KMS-11 (cell line): ENCODE data around the gene SNX14.

Experiments
- H2AFZ ChIP-seq: fragments of 200-600 bp; sonication (generic); 2 replicates; pipeline ENCODE4 v1.6.1; 2016; ENCODE audit warnings: antibody characterized with exemption, mixed run types, low read depth
- H3K27ac ChIP-seq: fragments of 200-600 bp; sonication (generic); 2 replicates; pipeline ENCODE4 v1.6.1; 2016; ENCODE audit warnings: mild to moderate bottlenecking, mixed run types
- H3K27me3 ChIP-seq: fragments of 200-600 bp; sonication (generic); 2 replicates; pipeline ENCODE4 v1.6.1; 2017; ENCODE audit warnings: mild to moderate bottlenecking, low read depth, mixed run types, moderate library complexity; ENCODE audit not compliant: insufficient read depth
- H3K36me3 ChIP-seq: fragments of 200-600 bp; sonication (generic); 2 replicates; pipeline ENCODE4 v1.6.1; 2017; ENCODE audit warnings: mild to moderate bottlenecking, mixed run types; ENCODE audit not compliant: insufficient read depth
- H3K4me1 ChIP-seq: fragments of 200-600 bp; sonication (generic); 2 replicates; pipeline ENCODE4 v1.6.1; 2016; ENCODE audit warnings: mild to moderate bottlenecking, low read depth, mixed run types; ENCODE audit not compliant: poor library complexity, severe bottlenecking
- H3K4me2 ChIP-seq: fragments of 200-600 bp; sonication (generic); 2 replicates; pipeline ENCODE4 v1.7.0; 2016; ENCODE audit warnings: mild to moderate bottlenecking, mixed run types
- H3K4me3 ChIP-seq: fragments of 200-600 bp; sonication (generic); IDR thresholded peaks from 2 replicates; pipeline ENCODE4 v1.6.1; 2017; ENCODE audit warnings: low read depth, low read length, mixed read lengths; ENCODE audit not compliant: insufficient read depth
- H3K79me2 ChIP-seq: fragments of 200-600 bp; sonication (generic); 2 replicates; pipeline ENCODE4 v1.6.1; 2016; ENCODE audit warnings: low read depth, mixed run types; ENCODE audit not compliant: insufficient read depth
- H3K9ac ChIP-seq: fragments of 200-600 bp; sonication (generic); 2 replicates; pipeline ENCODE4 v1.6.1; 2016; ENCODE audit warnings: mild to moderate bottlenecking, mixed run types
- H4K20me1 ChIP-seq: fragments of 200-600 bp; sonication (generic); 2 replicates; pipeline ENCODE4 v1.6.1; 2016; ENCODE audit warnings: mild to moderate bottlenecking, mixed run types; ENCODE audit not compliant: insufficient read depth
- CTCF ChIP-seq: fragments of 200-600 bp; sonication (generic); conservative IDR thresholded peaks from 2 replicates; pipeline ENCODE4 v1.6.1; 2017; ENCODE audit warnings: low read depth, mild to moderate bottlenecking, antibody characterized with exemption, low read length, moderate library complexity, mixed read lengths

Gene SNX14

DNA sequence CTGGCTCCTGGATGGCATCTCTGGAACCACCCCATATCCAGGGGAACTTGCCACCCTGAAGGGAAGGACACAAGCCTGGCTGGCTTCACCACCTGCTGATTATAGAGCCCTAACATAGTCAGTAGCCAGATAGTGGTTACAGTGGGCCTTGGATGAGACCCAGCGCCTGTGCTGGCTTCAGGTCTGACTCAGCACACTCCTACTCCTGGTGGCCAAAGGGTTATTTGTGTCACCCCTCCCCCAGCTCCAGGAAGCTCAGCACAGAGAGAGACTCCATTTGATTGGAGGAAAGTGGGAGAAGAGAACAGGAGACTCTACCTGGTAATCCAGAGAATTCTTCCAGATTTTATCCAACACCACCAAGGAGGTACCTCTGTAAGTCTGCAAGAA is 12.8 kb downstream of the SNX14 start:
- no peaks in the 10 kb centered on the region for H3K36me3 ChIP-seq
- no peaks in the 10 kb centered on the region; the same call in 1 of the 2 replicates for H3K79me2 ChIP-seq
- H3K4me1 ChIP-seq: no peaks in the 10 kb centered on the region

DNA sequence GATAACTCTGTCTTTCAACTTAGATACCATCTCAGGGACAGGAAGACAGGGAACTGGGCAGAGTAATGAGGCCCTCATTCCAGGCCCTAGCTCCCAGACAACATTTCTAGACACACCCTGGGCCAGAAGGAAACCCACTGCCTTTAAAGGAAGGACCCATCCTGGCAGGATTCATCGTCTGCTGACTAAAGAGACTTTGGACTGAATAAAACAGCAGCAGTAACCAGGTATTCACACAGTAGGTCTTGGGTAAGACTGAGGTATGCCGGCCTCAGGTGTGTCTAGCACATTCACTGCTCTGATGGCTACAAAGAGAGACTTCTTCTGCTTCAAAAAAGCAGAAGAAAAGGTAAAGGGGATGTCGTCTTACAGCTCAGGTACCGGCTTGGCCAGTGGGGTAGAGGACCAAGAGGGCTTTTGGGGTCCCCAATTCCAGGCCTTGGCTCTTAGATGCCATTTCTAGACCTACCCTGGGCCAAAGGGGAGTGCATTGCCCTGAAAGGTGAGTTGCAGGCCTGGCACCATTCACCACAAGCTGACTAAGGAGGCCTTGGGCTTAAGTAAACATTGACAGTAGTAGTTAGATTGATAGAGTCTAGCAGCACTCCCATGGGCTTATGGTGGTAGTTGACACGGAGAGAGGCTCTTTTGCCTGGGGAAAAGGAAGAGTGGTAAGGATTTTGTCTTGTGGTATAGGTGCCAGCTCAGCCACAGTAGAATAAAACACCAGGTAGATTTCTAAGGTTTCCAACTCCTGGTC is 13.4 kb downstream of the SNX14 start:
- Histone ChIP-seq H4K20me1 (no peaks in the 10 kb centered on the region), H3K4me3 (no peak overlapping the region), H3K79me2 (no peaks in the 10 kb centered on the region; the same call in 1 of the 2 replicates), H3K27ac (no peak overlapping the region), H2AFZ (no peak overlapping the region), H3K9ac (no peak overlapping the region), H3K4me2 (no peak overlapping the region), H3K4me1 (no peaks in the 10 kb centered on the region), H3K27me3 (no peaks in the 10 kb centered on the region), H3K36me3 (no peaks in the 10 kb centered on the region)
- TF ChIP-seq CTCF: no peak

More for the DNA sequence above, 12.8 kb downstream of the SNX14 start:
- Histone ChIP-seq H2AFZ (no peak overlapping the region), H3K27me3 (no peaks in the 10 kb centered on the region), H3K4me3 (no peak overlapping the region), H3K9ac (no peak overlapping the region), H4K20me1 (no peaks in the 10 kb centered on the region), H3K27ac (no peak overlapping the region), H3K4me2 (no peak overlapping the region)
- TF ChIP-seq CTCF: no peak

GRCh38 chr6:85579581-85579980 is 14.1 kb downstream of the SNX14 start:
- no peaks in the 10 kb centered on the region for H3K4me1 ChIP-seq
- no peak overlapping the region for H3K9ac ChIP-seq
- no peaks in the 10 kb centered on the region for H3K36me3 ChIP-seq
- no peaks in the 10 kb centered on the region for H3K27me3 ChIP-seq
- H3K4me2 ChIP-seq: no peak overlapping the region
- no peak overlapping the region for H3K27ac ChIP-seq
- no peaks in the 10 kb centered on the region for H4K20me1 ChIP-seq
- TF ChIP-seq CTCF: no peak
- H3K4me3 ChIP-seq: no peak overlapping the region
- no peaks in the 10 kb centered on the region; the same call in 1 of the 2 replicates for H3K79me2 ChIP-seq
- no peak overlapping the region for H2AFZ ChIP-seq

DNA sequence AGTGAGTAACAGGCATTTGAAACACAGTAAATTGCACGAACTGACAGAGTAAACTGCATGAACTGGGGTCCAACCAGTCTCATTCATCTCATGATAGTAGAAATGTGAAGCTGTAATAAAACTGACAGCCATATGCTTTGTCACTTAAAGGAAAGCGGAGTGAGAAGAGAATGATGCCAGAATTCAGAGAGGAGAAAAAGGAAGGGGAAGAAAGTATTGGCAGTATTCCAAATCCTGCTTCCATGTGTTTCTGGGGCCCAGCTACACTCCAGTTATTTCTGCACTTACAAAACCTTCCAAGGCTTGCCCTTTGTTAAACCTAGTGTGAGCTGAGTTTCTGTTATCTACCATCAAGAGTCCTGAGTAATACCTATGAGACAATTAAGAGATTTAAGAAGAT is 17.2 kb downstream of the SNX14 start:
- Histone ChIP-seq H3K9ac (no peak overlapping the region), H3K79me2 (no peaks in the 10 kb centered on the region), H3K36me3 (no peaks in the 10 kb centered on the region), H3K4me1 (no peaks in the 10 kb centered on the region), H3K4me3 (no peak overlapping the region), H3K4me2 (no peak overlapping the region), H3K27me3 (no peaks in the 10 kb centered on the region), H2AFZ (no peak overlapping the region), H3K27ac (no peak overlapping the region), H4K20me1 (no peaks in the 10 kb centered on the region)
- TF ChIP-seq CTCF: no peak
